ENCODE data around the gene DDX1. TPM values are rescaled to one million over a fixed set of nuclear protein-coding genes. Genes with fewer than 3 reads are reported as not detected.

The DDX1 gene
- total RNA-seq, 1 experiment from 2014 or later = 37.5 TPM

GRCh38 chr2:15628899-15629855 lies 37.5 kb downstream of the DDX1 start:
- no peaks in the 10 kb centered on the region for H3K79me2 ChIP-seq (ENCODE audit: low read length)
- no peak overlapping the region for H3K4me3 ChIP-seq (ENCODE audit: low read length)
- H3K4me1 ChIP-seq (ENCODE audit: low read length) = no peaks in the 10 kb centered on the region
- no peaks in the 10 kb centered on the region for H4K20me1 ChIP-seq (ENCODE audit: insufficient read depth, low read depth, low read length)
- DNase-seq = no peak
- no peaks in the 10 kb centered on the region for H3K9me3 ChIP-seq (ENCODE audit: low read length)
- no peaks in the 10 kb centered on the region for H3K27me3 ChIP-seq (ENCODE audit: low read length)
- H3K27ac ChIP-seq (ENCODE audit: low read length) = no peak overlapping the region
- H3K4me2 ChIP-seq (ENCODE audit: low read depth, low read length, poor library complexity, severe bottlenecking) = no peak overlapping the region
- no peak overlapping the region for H3K9ac ChIP-seq (ENCODE audit: low read length)
- H3K36me3 ChIP-seq (ENCODE audit: insufficient read depth, low read length) = peaks cover 27% of the 10 kb centered on the region; the same call in 1 of the 2 replicates
- H2AFZ ChIP-seq (ENCODE audit: low read length) = no peak overlapping the region
- no peaks in the 10 kb centered on the region for H3K9me2 ChIP-seq (replicated peaks; ENCODE audit: insufficient read depth, low read length)

DNA sequence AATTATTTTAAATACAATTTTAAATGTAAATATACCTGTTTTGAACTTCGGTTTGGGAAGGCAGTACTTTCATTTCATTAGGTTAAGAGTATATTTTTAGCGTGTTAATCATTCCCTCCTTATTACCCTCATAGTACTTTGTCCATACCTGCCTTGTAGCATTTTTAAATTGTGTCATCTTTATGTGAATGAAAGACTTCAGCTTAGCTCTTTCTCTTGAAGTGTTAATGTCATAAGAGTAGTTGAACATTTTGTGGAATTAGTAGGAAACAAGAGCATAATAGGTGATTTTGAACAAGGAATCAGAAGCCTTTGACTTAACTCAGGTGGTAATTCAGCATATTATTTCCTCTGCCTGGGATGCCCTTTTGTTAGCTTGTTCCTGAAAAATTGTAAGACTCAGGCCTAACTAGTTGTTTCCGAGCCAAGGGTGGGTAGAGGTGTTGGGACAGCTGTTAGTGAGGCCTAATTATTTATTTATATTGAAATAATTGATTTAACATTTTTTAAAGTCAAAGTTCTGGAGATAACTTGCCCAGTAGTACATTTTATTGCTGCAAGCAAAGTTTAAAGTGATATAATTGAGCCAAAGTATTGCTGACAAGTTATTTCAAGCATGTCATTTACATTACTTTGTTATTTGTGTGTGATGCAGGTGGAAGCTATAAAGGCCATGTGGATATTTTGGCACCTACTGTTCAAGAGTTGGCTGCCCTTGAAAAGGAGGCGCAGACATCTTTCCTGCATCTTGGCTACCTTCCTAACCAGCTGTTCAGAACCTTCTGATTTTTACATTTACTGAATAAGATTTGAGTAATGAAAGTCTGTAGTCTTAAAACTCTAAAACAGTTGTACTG lies 38.7 kb downstream of the DDX1 start:
- H3K4me2 ChIP-seq (ENCODE audit: low read depth, low read length, poor library complexity, severe bottlenecking) = no peak overlapping the region
- H3K9ac ChIP-seq (ENCODE audit: low read length) = no peak overlapping the region
- no peaks in the 10 kb centered on the region for H3K27me3 ChIP-seq (ENCODE audit: low read length)
- no peak overlapping the region for H3K4me3 ChIP-seq (ENCODE audit: low read length)
- H4K20me1 ChIP-seq (ENCODE audit: insufficient read depth, low read depth, low read length) = no peaks in the 10 kb centered on the region
- no peak overlapping the region for H2AFZ ChIP-seq (ENCODE audit: low read length)
- no peak for DNase-seq
- H3K27ac ChIP-seq (ENCODE audit: low read length) = no peak overlapping the region
- H3K79me2 ChIP-seq (ENCODE audit: low read length) = no peaks in the 10 kb centered on the region
- no peaks in the 10 kb centered on the region for H3K9me3 ChIP-seq (ENCODE audit: low read length)
- no peaks in the 10 kb centered on the region for H3K9me2 ChIP-seq (replicated peaks; ENCODE audit: insufficient read depth, low read length)
- H3K36me3 ChIP-seq (ENCODE audit: insufficient read depth, low read length) = peaks cover 16% of the 10 kb centered on the region; the same call in 1 of the 2 replicates
- no peaks in the 10 kb centered on the region for H3K4me1 ChIP-seq (ENCODE audit: low read length)

GRCh38 chr2:15630978-15631719 lies 39.5 kb downstream of the DDX1 start:
- no peak for DNase-seq
- Histone ChIP-seq H3K36me3 (ENCODE audit: insufficient read depth, low read length) (peaks cover 16% of the 10 kb centered on the region; the same call in 1 of the 2 replicates), H3K9me3 (ENCODE audit: low read length) (no peaks in the 10 kb centered on the region), H3K9ac (ENCODE audit: low read length) (no peak overlapping the region), H3K27ac (ENCODE audit: low read length) (no peak overlapping the region), H3K79me2 (ENCODE audit: low read length) (no peaks in the 10 kb centered on the region), H3K4me3 (ENCODE audit: low read length) (no peak overlapping the region), H3K9me2 (replicated peaks; ENCODE audit: insufficient read depth, low read length) (no peaks in the 10 kb centered on the region), H2AFZ (ENCODE audit: low read length) (no peak overlapping the region), H4K20me1 (ENCODE audit: insufficient read depth, low read depth, low read length) (no peaks in the 10 kb centered on the region), H3K4me2 (ENCODE audit: low read depth, low read length, poor library complexity, severe bottlenecking) (no peak overlapping the region), H3K27me3 (ENCODE audit: low read length) (no peaks in the 10 kb centered on the region), H3K4me1 (ENCODE audit: low read length) (no peaks in the 10 kb centered on the region)

DNA sequence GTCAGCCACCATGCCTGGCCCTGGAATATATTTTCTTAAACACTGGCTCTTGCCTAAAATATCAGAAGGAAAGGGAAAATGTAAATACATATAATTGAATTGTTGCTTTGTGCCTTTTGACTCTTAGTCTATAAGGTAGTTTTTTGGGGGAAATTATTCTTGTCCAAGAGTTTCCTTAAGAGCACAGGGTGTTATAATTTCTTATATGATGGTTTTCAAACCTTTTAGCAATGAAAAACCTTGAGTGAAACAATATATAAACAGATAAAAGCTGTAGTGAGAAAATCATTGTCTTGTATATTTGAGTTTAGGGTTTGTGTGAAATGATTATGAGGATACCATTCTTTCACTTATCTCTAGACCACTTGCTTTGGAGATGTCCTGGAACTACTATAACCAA lies 40.2 kb downstream of the DDX1 start:
- peaks cover 16% of the 10 kb centered on the region; the same call in 1 of the 2 replicates for H3K36me3 ChIP-seq (ENCODE audit: insufficient read depth, low read length)
- no peak overlapping the region for H2AFZ ChIP-seq (ENCODE audit: low read length)

GRCh38 chr2:15633043-15633970 lies 41.6 kb downstream of the DDX1 start:
- Histone ChIP-seq H3K4me3 (ENCODE audit: low read length) (no peak overlapping the region), H3K9me2 (replicated peaks; ENCODE audit: insufficient read depth, low read length) (no peaks in the 10 kb centered on the region), H3K27ac (ENCODE audit: low read length) (no peak overlapping the region), H4K20me1 (ENCODE audit: insufficient read depth, low read depth, low read length) (no peaks in the 10 kb centered on the region), H3K4me1 (ENCODE audit: low read length) (no peaks in the 10 kb centered on the region), H3K36me3 (ENCODE audit: insufficient read depth, low read length) (peaks cover 16% of the 10 kb centered on the region; the same call in 1 of the 2 replicates), H3K9ac (ENCODE audit: low read length) (no peak overlapping the region), H3K79me2 (ENCODE audit: low read length) (no peaks in the 10 kb centered on the region), H2AFZ (ENCODE audit: low read length) (no peak overlapping the region), H3K27me3 (ENCODE audit: low read length) (no peaks in the 10 kb centered on the region), H3K9me3 (ENCODE audit: low read length) (no peaks in the 10 kb centered on the region), H3K4me2 (ENCODE audit: low read depth, low read length, poor library complexity, severe bottlenecking) (no peak overlapping the region)
- no peak for DNase-seq

More for the DNA sequence above, 40.2 kb downstream of the DDX1 start:
- Histone ChIP-seq H3K27ac (ENCODE audit: low read length) (no peak overlapping the region), H3K27me3 (ENCODE audit: low read length) (no peaks in the 10 kb centered on the region), H3K9ac (ENCODE audit: low read length) (no peak overlapping the region), H3K9me3 (ENCODE audit: low read length) (no peaks in the 10 kb centered on the region), H3K4me1 (ENCODE audit: low read length) (no peaks in the 10 kb centered on the region), H3K4me2 (ENCODE audit: low read depth, low read length, poor library complexity, severe bottlenecking) (no peak overlapping the region), H4K20me1 (ENCODE audit: insufficient read depth, low read depth, low read length) (no peaks in the 10 kb centered on the region), H3K4me3 (ENCODE audit: low read length) (no peak overlapping the region), H3K9me2 (replicated peaks; ENCODE audit: insufficient read depth, low read length) (no peaks in the 10 kb centered on the region), H3K79me2 (ENCODE audit: low read length) (no peaks in the 10 kb centered on the region)
- DNase-seq = no peak

DNA sequence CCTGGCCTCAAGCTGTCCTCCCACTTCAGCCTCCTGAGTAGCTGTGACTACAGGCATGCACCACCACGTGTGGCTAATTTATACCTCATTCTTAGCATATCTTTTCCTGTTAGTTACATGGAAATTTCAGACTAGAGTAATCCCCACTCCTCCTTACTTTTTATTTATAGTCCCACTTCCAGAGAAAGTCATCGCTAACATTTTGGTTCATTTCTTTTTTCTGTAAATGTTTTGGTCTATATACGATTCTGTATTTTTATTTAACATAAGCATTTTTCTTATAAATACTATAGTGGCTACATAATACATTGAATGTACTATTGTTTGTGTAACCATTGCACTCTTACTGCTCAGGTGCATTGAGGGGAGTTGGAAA lies 42.3 kb downstream of the DDX1 start:
- Histone ChIP-seq H3K27ac (ENCODE audit: low read length) (no peak overlapping the region), H3K27me3 (ENCODE audit: low read length) (no peaks in the 10 kb centered on the region), H3K9me3 (ENCODE audit: low read length) (no peaks in the 10 kb centered on the region), H3K9ac (ENCODE audit: low read length) (no peak overlapping the region), H3K9me2 (replicated peaks; ENCODE audit: insufficient read depth, low read length) (no peaks in the 10 kb centered on the region), H3K79me2 (ENCODE audit: low read length) (no peaks in the 10 kb centered on the region), H3K4me1 (ENCODE audit: low read length) (no peaks in the 10 kb centered on the region), H3K4me2 (ENCODE audit: low read depth, low read length, poor library complexity, severe bottlenecking) (no peak overlapping the region), H4K20me1 (ENCODE audit: insufficient read depth, low read depth, low read length) (no peaks in the 10 kb centered on the region), H2AFZ (ENCODE audit: low read length) (no peak overlapping the region), H3K36me3 (ENCODE audit: insufficient read depth, low read length) (peaks cover 12% of the 10 kb centered on the region; the same call in 1 of the 2 replicates), H3K4me3 (ENCODE audit: low read length) (no peak overlapping the region)
- DNase-seq = no peak

DNA sequence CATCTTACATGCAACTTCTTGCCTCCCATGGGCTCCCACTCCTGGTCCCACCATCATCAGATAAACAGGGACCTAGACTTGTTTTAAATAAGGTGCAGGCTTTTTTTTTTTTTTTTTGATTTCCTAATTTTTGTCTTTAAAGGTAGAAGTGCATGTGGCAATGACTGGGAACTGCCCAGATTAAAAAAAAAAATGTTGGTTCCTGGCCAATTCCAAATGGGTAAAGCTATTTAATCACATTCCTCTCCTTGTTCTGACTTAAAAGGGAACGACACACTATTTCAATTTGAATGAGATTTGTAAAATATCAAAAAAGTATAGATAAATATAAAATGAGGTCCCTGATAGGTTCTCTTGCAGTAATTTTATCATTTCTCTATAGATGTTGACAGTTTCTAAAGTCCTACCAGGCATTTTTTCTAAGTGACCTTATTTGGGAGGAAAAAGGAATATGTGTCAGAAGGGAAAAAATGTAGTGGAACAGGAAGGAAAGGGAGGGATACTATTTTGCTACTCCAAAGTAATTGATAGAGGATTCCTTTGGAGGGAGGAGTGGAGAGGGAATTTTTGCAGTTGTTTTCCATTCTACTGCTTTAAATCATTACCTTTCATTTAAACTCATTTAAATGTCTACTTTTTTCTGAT lies 43.3 kb downstream of the DDX1 start:
- peaks cover 6% of the 10 kb centered on the region; the same call in 1 of the 2 replicates for H3K36me3 ChIP-seq (ENCODE audit: insufficient read depth, low read length)
- no peaks in the 10 kb centered on the region for H3K27me3 ChIP-seq (ENCODE audit: low read length)
- H3K79me2 ChIP-seq (ENCODE audit: low read length) = no peaks in the 10 kb centered on the region
- no peak overlapping the region for H2AFZ ChIP-seq (ENCODE audit: low read length)
- no peak overlapping the region for H3K4me3 ChIP-seq (ENCODE audit: low read length)
- no peak overlapping the region for H3K27ac ChIP-seq (ENCODE audit: low read length)
- DNase-seq = no peak
- H3K9me2 ChIP-seq (replicated peaks; ENCODE audit: insufficient read depth, low read length) = no peaks in the 10 kb centered on the region
- no peak overlapping the region for H3K9ac ChIP-seq (ENCODE audit: low read length)
- H4K20me1 ChIP-seq (ENCODE audit: insufficient read depth, low read depth, low read length) = no peaks in the 10 kb centered on the region
- no peak overlapping the region for H3K4me2 ChIP-seq (ENCODE audit: low read depth, low read length, poor library complexity, severe bottlenecking)
- H3K9me3 ChIP-seq (ENCODE audit: low read length) = no peaks in the 10 kb centered on the region
- no peaks in the 10 kb centered on the region for H3K4me1 ChIP-seq (ENCODE audit: low read length)

Measured in Karpas-422 (cell line).